Fibroblast of mammary gland (primary cell): ENCODE data around the gene ANKS4B.
"Not testable (repeated sequence)": the region's sequence is repeated elsewhere in the genome, so short reads cannot be mapped to it uniquely, and the experiment has no call there.

Experiments
- DNase-seq: peaks from one replicate; pipeline ENCODE4 v3.0.0-alpha.2; 2010; ENCODE audit warnings: low read depth
- H3K4me3 ChIP-seq: 2 replicates; pipeline ENCODE4 v1.5.1; 2011; ENCODE audit warnings: low read depth, mild to moderate bottlenecking, low read length, moderate library complexity; ENCODE audit not compliant: control insufficient read depth
- TF ChIP-seq, protein P1 (sequence below): conservative IDR thresholded peaks from 2 replicates; pipeline ENCODE4 v1.5.1; 2011; ENCODE audit warnings: low read depth, low read length, inconsistent platforms; ENCODE audit not compliant: control insufficient read depth, insufficient read depth

The ANKS4B gene

DNA sequence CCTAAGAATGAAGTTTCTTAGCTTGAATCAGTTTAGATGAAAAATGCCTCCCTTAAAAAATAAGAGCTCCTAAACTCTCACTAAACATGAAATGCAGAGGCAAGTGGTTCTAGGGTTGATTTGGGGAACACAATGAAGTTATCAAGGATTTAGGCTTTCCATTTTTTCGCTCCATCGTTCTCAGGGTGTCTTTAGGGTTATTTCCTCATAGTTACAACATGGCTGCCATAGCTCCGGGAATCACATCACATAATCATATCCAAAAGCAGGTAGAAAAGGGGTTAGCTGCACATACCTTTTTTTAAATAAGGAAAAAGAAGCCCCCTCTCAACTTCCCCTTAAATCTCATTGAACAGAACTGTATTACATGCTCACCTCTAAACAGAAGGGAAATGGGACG is 43.5 kb upstream of the ANKS4B start:
- H3K4me3 ChIP-seq = no peak overlapping the region
- no peak for DNase-seq
- TF ChIP-seq, protein P1, sequence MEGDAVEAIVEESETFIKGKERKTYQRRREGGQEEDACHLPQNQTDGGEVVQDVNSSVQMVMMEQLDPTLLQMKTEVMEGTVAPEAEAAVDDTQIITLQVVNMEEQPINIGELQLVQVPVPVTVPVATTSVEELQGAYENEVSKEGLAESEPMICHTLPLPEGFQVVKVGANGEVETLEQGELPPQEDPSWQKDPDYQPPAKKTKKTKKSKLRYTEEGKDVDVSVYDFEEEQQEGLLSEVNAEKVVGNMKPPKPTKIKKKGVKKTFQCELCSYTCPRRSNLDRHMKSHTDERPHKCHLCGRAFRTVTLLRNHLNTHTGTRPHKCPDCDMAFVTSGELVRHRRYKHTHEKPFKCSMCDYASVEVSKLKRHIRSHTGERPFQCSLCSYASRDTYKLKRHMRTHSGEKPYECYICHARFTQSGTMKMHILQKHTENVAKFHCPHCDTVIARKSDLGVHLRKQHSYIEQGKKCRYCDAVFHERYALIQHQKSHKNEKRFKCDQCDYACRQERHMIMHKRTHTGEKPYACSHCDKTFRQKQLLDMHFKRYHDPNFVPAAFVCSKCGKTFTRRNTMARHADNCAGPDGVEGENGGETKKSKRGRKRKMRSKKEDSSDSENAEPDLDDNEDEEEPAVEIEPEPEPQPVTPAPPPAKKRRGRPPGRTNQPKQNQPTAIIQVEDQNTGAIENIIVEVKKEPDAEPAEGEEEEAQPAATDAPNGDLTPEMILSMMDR = no peak

- TF ChIP-seq, protein P1 = no peak
- H3K4me3 ChIP-seq = no peak overlapping the region
- peak; percentile 81 for DNase-seq
Observed at GRCh38 chr16:21190599-21190998, 42.9 kb upstream of the ANKS4B start.

DNA sequence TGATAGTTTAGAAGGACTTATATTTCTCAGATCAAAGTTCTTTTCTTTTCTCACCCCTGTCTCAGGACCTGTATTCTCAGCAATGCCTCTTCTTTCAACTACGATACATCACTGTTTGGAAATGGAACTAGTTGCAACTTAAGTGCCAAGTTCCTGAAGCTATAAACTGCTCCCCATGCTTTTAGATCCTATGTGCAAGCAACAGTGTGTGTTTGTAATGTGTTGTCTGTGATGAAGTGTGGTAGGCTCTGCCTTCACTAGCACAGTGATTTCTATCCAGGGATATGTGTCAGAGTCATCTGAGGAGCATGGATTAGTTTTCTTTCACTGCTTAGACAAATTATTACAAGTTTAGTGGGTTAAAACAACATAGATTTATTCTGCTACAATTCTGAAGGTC is 40.5 kb upstream of the ANKS4B start:
- TF ChIP-seq, protein P1 = no peak
- DNase-seq = no peak

DNA sequence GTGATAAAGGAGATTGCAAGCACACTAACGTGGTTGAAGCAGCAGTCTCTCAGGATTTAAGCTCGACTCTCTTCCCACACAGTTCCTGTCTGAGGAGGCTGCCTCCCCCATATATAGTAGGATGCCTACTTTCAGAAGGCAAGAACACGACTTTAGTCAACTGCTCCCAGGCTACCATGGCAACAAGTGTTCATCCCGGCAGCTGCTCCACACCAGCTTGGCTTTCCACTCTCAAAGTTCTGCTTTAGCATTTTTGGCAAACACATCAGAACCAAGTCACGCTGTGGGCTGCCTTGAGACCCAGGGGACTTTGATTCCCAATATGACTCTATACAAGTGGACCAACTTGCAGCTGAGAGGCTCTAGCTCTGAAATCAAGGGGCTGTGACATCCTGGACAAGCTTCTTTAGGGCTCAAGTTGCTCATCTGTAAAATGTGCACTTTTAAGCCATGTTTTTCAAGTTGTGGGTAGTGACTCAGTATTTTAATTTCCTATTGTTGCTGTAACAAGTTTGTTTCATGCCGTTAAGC is 38.7 kb upstream of the ANKS4B start:
- TF ChIP-seq, protein P1 = no peak
- DNase-seq = peak; percentile 52
- no peak overlapping the region for H3K4me3 ChIP-seq

More for the DNA sequence above, 40.5 kb upstream of the ANKS4B start:
- no peak overlapping the region for H3K4me3 ChIP-seq

DNA sequence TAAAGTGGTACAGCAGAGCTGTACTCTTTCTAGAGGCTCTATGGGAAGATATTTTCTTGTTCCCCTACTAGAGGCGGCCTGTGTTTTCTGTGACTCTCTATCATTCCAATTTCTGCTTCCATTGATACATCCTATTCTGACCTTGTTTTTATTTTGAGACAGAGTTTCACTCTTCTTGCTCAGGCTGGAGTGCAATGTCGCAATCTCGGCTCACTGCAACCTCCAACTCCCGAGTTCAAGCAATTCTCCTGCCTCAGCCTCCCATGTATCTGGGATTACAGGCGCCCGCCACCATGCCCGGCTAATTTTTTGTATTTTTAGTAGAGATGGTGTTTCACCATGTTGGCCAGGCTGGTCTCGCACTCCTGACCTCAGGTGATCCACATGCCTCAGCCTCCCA is 38.2 kb upstream of the ANKS4B start:
- H3K4me3 ChIP-seq = not testable (repeated sequence)

GRCh38 chr16:21197112-21197511 is 36.4 kb upstream of the ANKS4B start:
- TF ChIP-seq, protein P1 = no peak
- no peak for DNase-seq

More for the DNA sequence above, 38.2 kb upstream of the ANKS4B start:
- DNase-seq = not testable (repeated sequence)

DNA sequence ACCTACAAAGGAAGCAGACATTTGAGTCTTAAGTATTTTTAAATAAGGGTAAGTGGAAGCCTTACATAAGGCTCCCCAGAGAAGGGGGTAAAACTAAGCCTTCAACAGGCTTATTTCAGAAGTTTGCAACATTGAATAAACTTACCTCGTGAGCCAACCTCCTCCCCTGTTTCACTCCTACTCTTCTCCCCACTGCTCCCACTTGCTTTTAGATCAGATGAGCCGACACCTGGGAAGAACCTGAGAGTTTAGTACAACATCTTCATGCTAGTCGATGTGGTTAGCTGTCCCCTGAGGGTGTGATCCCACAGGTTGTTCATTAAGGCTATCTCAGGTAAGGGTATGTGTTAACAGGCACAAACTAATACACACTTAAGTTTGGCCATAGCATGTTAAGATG is 35.9 kb upstream of the ANKS4B start:
- H3K4me3 ChIP-seq = no peak overlapping the region
- DNase-seq = no peak
- TF ChIP-seq, protein P1 = no peak

More at GRCh38 chr16:21197112-21197511, 36.4 kb upstream of the ANKS4B start:
- H3K4me3 ChIP-seq = no peak overlapping the region
